H9 (cell line): ENCODE measurements around the gene ASB10. TPM values are rescaled to one million over a fixed set of nuclear protein-coding genes. Genes with fewer than 3 reads are reported as not detected.

Experiments
- DNase-seq: peaks from one replicate; pipeline ENCODE4 v3.0.0-alpha.2; 2017
- H2AFZ ChIP-seq: one replicate; pipeline ENCODE4 v1.6.1; 2013; ENCODE audit warnings: mild to moderate bottlenecking, low read length, control low read depth, moderate library complexity
- H2AK5ac ChIP-seq: 2 replicates; pipeline ENCODE4 v1.6.1; 2013; ENCODE audit warnings: low read length, control low read depth, mixed read lengths; ENCODE audit not compliant: insufficient read length
- H2BK120ac ChIP-seq: one replicate; pipeline ENCODE4 v1.6.1; 2013; ENCODE audit warnings: low read depth, mild to moderate bottlenecking, low read length, control low read depth, inconsistent platforms; ENCODE audit not compliant: poor library complexity, severe bottlenecking
- H2BK12ac ChIP-seq: 2 replicates; pipeline ENCODE4 v1.6.1; 2013; ENCODE audit warnings: low read length, control low read depth, mixed read lengths, low read depth; ENCODE audit not compliant: insufficient read length
- H2BK15ac ChIP-seq: 2 replicates; pipeline ENCODE4 v1.6.1; 2013; ENCODE audit warnings: low read depth, low read length, control low read depth
- H2BK20ac ChIP-seq: one replicate; pipeline ENCODE4 v1.6.1; 2013; ENCODE audit warnings: low read depth, mild to moderate bottlenecking, low read length, control low read depth, inconsistent platforms; ENCODE audit not compliant: poor library complexity, severe bottlenecking
- H2BK5ac ChIP-seq: 2 replicates; pipeline ENCODE4 v1.6.1; 2013; ENCODE audit warnings: low read length, control low read depth, mixed read lengths; ENCODE audit not compliant: insufficient read length
- H3K14ac ChIP-seq: 2 replicates; pipeline ENCODE4 v1.6.1; 2013; ENCODE audit warnings: low read length, control low read depth; ENCODE audit not compliant: insufficient read depth
- H3K18ac ChIP-seq: 2 replicates; pipeline ENCODE4 v1.6.1; 2013; ENCODE audit warnings: low read depth, mild to moderate bottlenecking, mixed read lengths, low read length, control low read depth; ENCODE audit not compliant: insufficient read length
- H3K23ac ChIP-seq: 2 replicates; pipeline ENCODE4 v1.6.1; 2013; ENCODE audit warnings: low read length, control low read depth, mixed read lengths, low read depth; ENCODE audit not compliant: insufficient read length
- H3K23me2 ChIP-seq: 2 replicates; pipeline ENCODE4 v1.6.1; 2013; ENCODE audit warnings: low read depth, mild to moderate bottlenecking, mixed read lengths, low read length, control low read depth; ENCODE audit not compliant: insufficient read length, poor library complexity, severe bottlenecking
- H3K27ac ChIP-seq: 2 replicates; pipeline ENCODE4 v1.5.1; 2013; ENCODE audit warnings: low read length, control low read depth, mixed read lengths, low read depth; ENCODE audit not compliant: insufficient read length
- H3K27me3 ChIP-seq: 2 replicates; pipeline ENCODE4 v1.6.1; 2013; ENCODE audit warnings: low read length, control low read depth, inconsistent platforms; ENCODE audit not compliant: insufficient read depth
- H3K4ac ChIP-seq: 2 replicates; pipeline ENCODE4 v1.6.1; 2013; ENCODE audit warnings: low read depth, mild to moderate bottlenecking, control low read depth, inconsistent platforms, low read length, moderate library complexity
- H3K4me1 ChIP-seq: 2 replicates; pipeline ENCODE4 v1.6.1; 2013; ENCODE audit warnings: low read length, control low read depth, inconsistent platforms; ENCODE audit not compliant: insufficient read depth
- H3K4me2 ChIP-seq: 2 replicates; pipeline ENCODE4 v1.6.1; 2013; ENCODE audit warnings: low read length, control low read depth, mixed read lengths; ENCODE audit not compliant: insufficient read length, insufficient read depth
- H3K56ac ChIP-seq: 2 replicates; pipeline ENCODE4 v1.6.1; 2013; ENCODE audit warnings: low read depth, mild to moderate bottlenecking, mixed read lengths, low read length, control low read depth; ENCODE audit not compliant: insufficient read length
- H3K79me1 ChIP-seq: 2 replicates; pipeline ENCODE4 v1.6.1; 2013; ENCODE audit warnings: low read depth, mild to moderate bottlenecking, moderate library complexity, low read length, control low read depth, inconsistent platforms; ENCODE audit not compliant: insufficient read depth, poor library complexity, severe bottlenecking
- H3K79me2 ChIP-seq: 2 replicates; pipeline ENCODE4 v1.6.1; 2013; ENCODE audit warnings: low read length, control low read depth, inconsistent platforms; ENCODE audit not compliant: insufficient read depth
- H3K9ac ChIP-seq: 2 replicates; pipeline ENCODE4 v1.6.1; 2013; ENCODE audit warnings: low read length, control low read depth, mixed read lengths; ENCODE audit not compliant: insufficient read length; ENCODE audit errors: extremely low read depth
- H3K9me3 ChIP-seq: one replicate; pipeline ENCODE4 v1.6.1; 2013; ENCODE audit warnings: low read depth, low read length, inconsistent platforms; ENCODE audit not compliant: control insufficient read depth
- H3T11ph ChIP-seq: one replicate; pipeline ENCODE4 v1.6.1; 2013; ENCODE audit warnings: mild to moderate bottlenecking, low read length, control low read depth, inconsistent platforms
- H4K20me1 ChIP-seq: one replicate; pipeline ENCODE4 v1.6.1; 2013; ENCODE audit not compliant: control insufficient read depth, insufficient read length, insufficient read depth
- H4K5ac ChIP-seq: 2 replicates; pipeline ENCODE4 v1.6.1; 2013; ENCODE audit warnings: low read depth, mild to moderate bottlenecking, mixed read lengths, low read length, control low read depth; ENCODE audit not compliant: insufficient read length
- H4K8ac ChIP-seq: replicated peaks from 2 replicates; pipeline ENCODE4 v1.6.1; 2013; ENCODE audit warnings: low read length, control low read depth, mixed read lengths, low read depth; ENCODE audit not compliant: insufficient read length
- H4K91ac ChIP-seq: 2 replicates; pipeline ENCODE4 v1.6.1; 2013; ENCODE audit warnings: low read depth, mild to moderate bottlenecking, moderate library complexity, mixed read lengths, low read length, control low read depth; ENCODE audit not compliant: insufficient read length
- H3K27ac Mint-ChIP-seq, 3 experiments: 2 replicates in 2 of 3; 3 replicates in 1 of 3; pipeline ENCODE4 v1.8.0; 2020 to 2021; ENCODE audit warnings: mixed read lengths in 3 of 3, mild to moderate bottlenecking in 1 of 3, moderate library complexity in 1 of 3
- H3K27me3 Mint-ChIP-seq: 2 replicates; pipeline ENCODE4 v1.8.0; 2021; ENCODE audit warnings: low read depth, mild to moderate bottlenecking, moderate library complexity, mixed read lengths
- H3K36me3 Mint-ChIP-seq, 3 experiments: 2 replicates in 2 of 3; 3 replicates in 1 of 3; pipeline ENCODE4 v1.8.0; 2020 to 2021; ENCODE audit warnings: low read depth in 3 of 3, mixed read lengths in 3 of 3; ENCODE audit not compliant: insufficient read depth in 1 of 3
- H3K4me1 Mint-ChIP-seq, 2 experiments: 2 replicates each; pipeline ENCODE4 v1.8.0; 2020; ENCODE audit warnings: mixed read lengths in 2 of 2
- H3K4me3 Mint-ChIP-seq, 2 experiments: 2 replicates in 1 of 2; 3 replicates in 1 of 2; pipeline ENCODE4 v1.8.0; 2020 to 2021; ENCODE audit warnings: mild to moderate bottlenecking in 2 of 2, mixed read lengths in 2 of 2, moderate library complexity in 1 of 2
- H3K9me3 Mint-ChIP-seq, 2 experiments: 2 replicates in 1 of 2; 3 replicates in 1 of 2; pipeline ENCODE4 v1.8.0; 2020; ENCODE audit warnings: mild to moderate bottlenecking in 2 of 2, mixed read lengths in 2 of 2, moderate library complexity in 1 of 2
- CTCF ChIP-seq: fragments of 200-600 bp; sonication (generic); conservative IDR thresholded peaks from 3 replicates; pipeline ENCODE4 v1.8.0; 2021; ENCODE audit warnings: antibody characterized with exemption, mild to moderate bottlenecking
- WGBS: extraction: QIAGEN DNeasy Blood & Tissue Kit; methylation state at CpG from one replicate; pipeline ENCODE4 v1.1.7; 2013; ENCODE audit warnings: missing lambda C conversion rate, low lambda C conversion rate, mixed read lengths; ENCODE audit not compliant: insufficient read length; ENCODE audit errors: extremely low coverage; 5-methylcytosine and 5-hydroxymethylcytosine counted together
- total RNA-seq: library from RNA; stranded (reverse); gene quantifications from 2 replicates; pipeline ENCODE4 v1.2.1, GENCODE V29; 2021

Gene ASB10
- total RNA-seq, 1 experiment from 2014 or later: not detected

GRCh38 chr7:151140826-151141225 is 46.2 kb downstream of the ASB10 start:
- H3K9ac ChIP-seq: no peak overlapping the region
- no peak overlapping the region for H2BK15ac ChIP-seq
- H4K91ac ChIP-seq: no peak overlapping the region
- no peak for TF ChIP-seq CTCF
- H3K27me3 ChIP-seq: no peaks in the 10 kb centered on the region
- no peak overlapping the region for H2BK12ac ChIP-seq
- no peak overlapping the region for H3K4me2 ChIP-seq
- no peaks in the 10 kb centered on the region for H3K23me2 ChIP-seq
- H2AK5ac ChIP-seq: no peak overlapping the region
- H3K79me2 ChIP-seq: no peaks in the 10 kb centered on the region
- DNase-seq: no peak
- no peak overlapping the region for H2AFZ ChIP-seq
- no peaks in the 10 kb centered on the region for H3K9me3 ChIP-seq
- H3T11ph ChIP-seq: no peak overlapping the region
- no peaks in the 10 kb centered on the region; the same call in 1 of the 2 replicates for H3K4me1 ChIP-seq
- Mint-ChIP-seq H3K9me3 (no peaks in the 10 kb centered on the region; a peak in 1 of 5 replicates), H3K4me3 (no peak overlapping the region), H3K4me1 (peaks cover 35 to 63% of the 10 kb centered on the region in 2 experiments), H3K27ac (no peak overlapping the region), H3K36me3 (peaks cover 14 to 51% (median 22%) of the 10 kb centered on the region in 3 experiments; a peak in 6 of 7 replicates), H3K27me3 (no peaks in the 10 kb centered on the region; the same call in 1 of the 2 replicates)
- no peak overlapping the region for H3K27ac ChIP-seq
- no peak overlapping the region for H3K18ac ChIP-seq
- H3K56ac ChIP-seq: no peak overlapping the region
- H4K5ac ChIP-seq: no peak overlapping the region
- no CpG with 5 or more reads among the region's 7 CpGs for WGBS
- no peak overlapping the region for H3K14ac ChIP-seq
- no peak overlapping the region for H3K4ac ChIP-seq
- no peaks in the 10 kb centered on the region for H3K79me1 ChIP-seq
- no peak overlapping the region for H2BK120ac ChIP-seq
- no peak overlapping the region for H2BK20ac ChIP-seq
- no peak overlapping the region for H4K8ac ChIP-seq
- H4K20me1 ChIP-seq: no peaks in the 10 kb centered on the region
- no peak overlapping the region for H2BK5ac ChIP-seq
- no peak overlapping the region for H3K23ac ChIP-seq
